ENCODE data around the gene PJA1. TPM values are rescaled to one million over a fixed set of nuclear protein-coding genes. Genes with fewer than 3 reads are reported as not detected.

Gene PJA1
- total RNA-seq, 1 donor from 2014 or later: 18.8 TPM

DNA sequence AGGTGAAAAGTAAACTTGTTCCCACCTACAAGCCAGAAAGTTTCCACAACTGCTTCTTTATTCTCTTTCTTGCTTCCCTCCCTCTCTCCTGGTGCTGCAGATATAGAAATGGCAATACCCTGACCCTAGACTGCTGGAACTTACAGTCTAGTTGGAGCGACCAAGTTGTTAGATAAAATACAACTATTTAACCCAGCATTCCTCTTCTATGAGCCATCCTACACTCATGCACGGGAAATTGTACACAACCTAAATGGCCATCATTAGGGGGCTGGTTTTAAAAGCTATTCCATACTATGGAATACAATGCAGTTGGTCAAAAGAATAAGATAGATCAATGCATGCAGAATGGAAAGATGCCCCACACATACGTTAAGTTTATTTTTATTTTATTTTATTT lies 41.1 kb downstream of the PJA1 start:
- no peak for DNase-seq (ENCODE audit: low spot score)
- intact Hi-C loops (cut with DNase I): no loop called here

DNA sequence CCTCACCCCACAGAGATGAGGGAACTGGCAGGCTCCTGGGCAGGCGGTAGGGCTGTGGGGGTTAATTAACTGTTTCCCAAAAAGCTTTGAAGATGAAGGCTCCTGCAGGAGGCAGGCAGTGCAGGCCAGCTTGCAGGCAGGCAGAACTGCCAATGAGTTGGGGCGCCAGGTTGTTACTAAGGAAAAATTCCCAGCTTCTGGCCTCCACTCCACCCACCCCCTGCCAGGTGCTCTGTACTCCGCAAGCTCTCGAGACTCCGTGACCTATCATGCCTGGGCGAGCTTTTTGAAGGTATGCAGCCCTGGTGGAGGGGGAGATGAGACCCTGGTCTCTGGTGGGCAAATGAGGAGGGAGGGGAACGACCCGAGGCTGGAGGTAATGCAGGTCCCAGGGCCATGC lies 41.8 kb downstream of the PJA1 start:
- no peak for DNase-seq (ENCODE audit: low spot score)
- intact Hi-C loops (cut with DNase I): no loop called here

DNA sequence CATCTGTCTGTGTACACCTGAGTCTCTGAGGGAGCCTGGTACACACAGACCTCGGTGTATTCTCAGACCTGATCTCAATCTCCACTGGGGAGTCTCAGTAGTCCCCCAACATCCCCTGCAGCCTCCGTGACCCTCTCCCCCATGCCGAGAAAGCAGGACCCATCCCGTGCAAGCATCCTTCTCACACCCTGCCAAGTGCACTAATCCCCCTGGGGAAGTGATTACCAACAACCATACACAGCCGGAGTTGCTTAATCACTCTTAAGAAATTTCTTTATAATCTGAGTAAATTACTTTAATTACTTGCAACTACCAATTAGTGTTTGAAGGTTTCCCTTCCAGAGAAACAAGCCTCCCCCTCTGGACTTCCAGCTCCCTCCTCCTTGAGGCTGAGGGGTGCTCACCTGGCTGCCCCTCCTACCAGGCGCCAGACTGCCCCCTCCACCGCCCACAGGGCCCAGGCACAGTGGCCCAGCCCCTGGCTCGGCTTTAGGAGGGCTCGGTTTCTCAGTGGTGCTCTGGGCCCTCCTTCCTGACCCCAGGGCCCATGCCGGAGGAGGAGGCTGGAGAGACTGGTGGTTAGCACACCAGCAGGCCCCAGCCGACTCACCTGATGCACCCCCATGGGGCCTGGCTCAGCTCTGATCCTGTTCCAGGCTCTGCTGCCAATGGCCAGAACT lies 43.8 kb downstream of the PJA1 start:
- intact Hi-C loops (cut with DNase I): no loop called here
- DNase-seq (ENCODE audit: low spot score): no peak

DNA sequence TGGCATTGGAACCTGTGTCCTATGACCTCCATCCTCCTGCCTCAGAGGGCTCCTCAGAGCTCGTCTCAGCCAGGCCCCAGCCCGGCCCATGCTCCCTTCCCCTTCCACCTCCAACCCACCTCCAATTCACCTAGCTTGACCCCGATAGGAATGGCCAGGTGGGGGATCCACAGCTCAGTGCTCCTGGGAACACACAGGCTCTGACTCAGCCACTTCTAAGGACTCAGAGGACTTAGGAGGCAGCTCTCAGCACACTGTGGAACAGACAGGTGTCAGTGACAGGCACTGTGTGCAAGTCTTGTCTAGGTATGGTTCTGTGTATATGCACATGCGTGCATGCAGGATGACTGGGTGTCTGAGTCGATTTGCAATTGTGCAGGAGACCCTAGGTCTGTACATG lies 44.8 kb downstream of the PJA1 start:
- intact Hi-C loops (cut with DNase I): no loop called here
- no peak for DNase-seq (ENCODE audit: low spot score)

DNA sequence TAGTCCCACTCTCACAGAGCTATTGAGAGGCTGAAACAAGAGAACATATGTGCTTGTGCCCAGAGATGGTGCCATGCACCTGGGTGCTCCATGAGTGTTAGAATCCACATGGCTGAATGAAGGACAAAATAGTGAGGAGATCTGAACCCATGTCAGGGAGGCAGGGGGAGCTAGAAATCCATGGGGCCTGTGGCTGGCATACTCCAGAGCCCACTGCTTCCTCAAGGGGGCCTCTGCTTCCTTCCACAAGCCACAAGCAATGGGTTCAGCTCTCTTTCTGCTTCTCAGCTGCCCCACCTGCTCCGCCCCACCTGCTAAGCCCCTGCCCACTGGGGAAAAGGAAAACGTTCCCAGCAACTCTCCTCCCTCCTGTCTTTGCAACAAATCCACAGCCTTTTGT lies 46.1 kb downstream of the PJA1 start:
- DNase-seq (ENCODE audit: low spot score): no peak
- intact Hi-C loops (cut with DNase I): no loop called here

DNA sequence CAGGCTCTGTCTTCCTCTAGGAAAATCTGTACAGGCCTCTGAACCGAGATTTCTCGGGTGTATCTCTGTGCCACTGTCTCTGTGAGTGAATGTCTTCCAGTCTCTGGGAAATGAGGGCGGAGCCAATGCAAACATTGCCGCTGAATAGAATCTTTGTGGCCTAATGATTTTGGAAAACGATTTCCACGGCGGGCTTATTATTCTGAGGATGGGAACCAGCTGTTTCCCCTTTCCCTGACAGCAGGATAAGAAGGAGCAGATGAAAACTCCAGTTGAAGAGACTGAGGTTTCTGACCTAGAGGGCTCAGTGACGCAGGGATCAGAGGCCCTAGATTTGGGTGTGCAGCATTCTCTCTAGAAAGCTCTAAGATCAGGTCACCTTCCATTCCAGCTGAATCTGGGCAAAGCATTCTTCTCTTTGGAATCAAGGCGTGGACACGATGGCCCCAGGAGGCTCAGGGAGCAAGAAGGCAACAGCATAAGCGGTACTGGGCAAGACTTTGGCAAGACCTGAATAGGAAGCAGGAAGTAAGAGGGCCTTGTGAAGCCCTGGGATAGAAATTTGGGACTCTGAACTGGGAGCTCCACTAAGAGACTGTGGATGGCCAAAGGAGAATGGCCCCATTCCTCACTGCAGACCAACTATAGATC lies 47.3 kb downstream of the PJA1 start:
- intact Hi-C loops (cut with DNase I): no loop called here
- no peak for DNase-seq (ENCODE audit: low spot score)

DNA sequence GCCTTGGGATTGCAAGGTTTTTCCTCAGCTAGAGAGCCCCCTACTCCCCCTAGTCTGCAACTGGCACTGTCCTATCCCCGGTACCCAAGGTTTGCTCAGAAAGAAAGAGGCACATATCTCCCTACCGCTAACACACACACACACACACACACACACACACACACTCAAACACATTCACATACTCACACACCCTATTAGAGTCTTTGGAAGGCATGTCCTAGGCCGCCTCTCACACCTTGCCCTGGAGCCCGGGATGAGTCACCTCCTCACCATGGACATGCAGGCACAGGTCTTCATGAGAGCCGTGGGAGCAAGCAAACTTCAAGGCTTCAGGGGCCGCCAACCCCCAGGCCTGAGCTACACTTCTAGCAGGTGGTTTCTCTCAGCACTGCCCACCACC lies 49.2 kb downstream of the PJA1 start:
- intact Hi-C loops (cut with DNase I): no loop called here
- DNase-seq (ENCODE audit: low spot score): no peak

DNA sequence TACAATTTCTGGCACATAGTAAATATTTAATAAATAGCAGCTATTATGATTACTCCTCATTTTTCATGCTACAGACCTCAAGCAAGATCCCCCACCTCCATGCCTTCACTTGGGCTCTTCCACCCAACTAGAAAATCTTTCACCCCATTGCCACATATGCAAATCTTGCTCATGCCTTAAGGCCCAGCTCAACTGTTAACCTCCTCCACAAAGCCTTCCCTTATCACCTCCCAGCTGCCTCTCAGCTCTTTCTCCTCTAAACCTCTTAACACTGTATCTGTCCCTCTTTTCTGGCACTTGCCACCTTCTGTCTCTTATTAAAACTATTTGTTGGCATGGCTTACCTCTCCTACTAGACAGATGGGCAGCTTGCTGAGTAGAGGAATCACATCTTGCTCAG lies 51.5 kb downstream of the PJA1 start:
- intact Hi-C loops (cut with DNase I): no loop called here
- DNase-seq (ENCODE audit: low spot score): no peak
